PFSK-1 (cell line): Measurements from ENCODE around the gene TCEAL4.

Experiments used
- FOXP2 ChIP-seq: optimal IDR thresholded peaks from 2 replicates; pipeline ENCODE3; 2011; ENCODE audit warnings: borderline replicate concordance, control low read depth, inconsistent platforms; ENCODE audit not compliant: insufficient read depth; ENCODE audit errors: extremely low read length, extremely low read depth
- POLR2AphosphoS5 ChIP-seq: IDR thresholded peaks from 2 replicates; pipeline ENCODE4 v1.6.1; 2012; ENCODE audit warnings: low read depth, mild to moderate bottlenecking, control low read depth, low read length, moderate library complexity
- REST ChIP-seq, 2 experiments: IDR thresholded peaks; 2 replicates each; pipeline versions ENCODE4 v1.6.1 to v1.8.0; 2011 to 2012; ENCODE audit warnings: low read depth in 2 of 2, low read length in 2 of 2, control low read depth in 1 of 2, inconsistent platforms in 1 of 2, mild to moderate bottlenecking in 1 of 2, moderate library complexity in 1 of 2; ENCODE audit not compliant: insufficient read depth in 1 of 2
- SIN3A ChIP-seq: IDR thresholded peaks from 2 replicates; pipeline ENCODE4 v1.6.1; 2012; ENCODE audit warnings: mild to moderate bottlenecking, low read length, moderate library complexity, borderline replicate concordance; ENCODE audit not compliant: insufficient read depth
- TAF1 ChIP-seq: IDR thresholded peaks from 2 replicates; pipeline ENCODE4 v1.6.1; 2012; ENCODE audit warnings: low read length, control low read depth, borderline replicate concordance; ENCODE audit not compliant: insufficient read depth

The TCEAL4 gene

GRCh38 chrX:103610282-103610681 lies 25.0 kb downstream of the TCEAL4 start:
- TF ChIP-seq REST (IDR thresholded peaks at IDR 0.05; ENCODE audit: insufficient read depth in 1 of 2, low read depth in 2 of 2, low read length in 2 of 2) (no peak), SIN3A (no peak), POLR2AphosphoS5 (no peak), FOXP2 (no peak), TAF1 (no peak)

- TF ChIP-seq TAF1 (no peak), FOXP2 (no peak), SIN3A (no peak), REST (IDR thresholded peaks at IDR 0.05; ENCODE audit: insufficient read depth in 1 of 2, low read depth in 2 of 2, low read length in 2 of 2) (no peak)
Observed at GRCh38 chrX:103613362-103613890, 28.1 kb downstream of the TCEAL4 start.

- no peak for TF ChIP-seq TAF1
- TF ChIP-seq REST (IDR thresholded peaks at IDR 0.05; ENCODE audit: insufficient read depth in 1 of 2, low read depth in 2 of 2, low read length in 2 of 2), result no peak
- no peak for TF ChIP-seq SIN3A
Observed at GRCh38 chrX:103614999-103615398, 29.7 kb downstream of the TCEAL4 start.

- no peak for TF ChIP-seq TAF1
Observed at GRCh38 chrX:103615781-103616371, 30.6 kb downstream of the TCEAL4 start.

- TF ChIP-seq REST (IDR thresholded peaks at IDR 0.05; ENCODE audit: insufficient read depth in 1 of 2, low read depth in 2 of 2, low read length in 2 of 2) (no peak), SIN3A (no peak)
Observed at GRCh38 chrX:103616676-103617186, 31.4 kb downstream of the TCEAL4 start.
